Sciatic nerve (tissue), 2 donors: Measurements from ENCODE around the gene FHL1. TPM values are rescaled to one million over a fixed set of nuclear protein-coding genes. Genes with fewer than 3 reads are reported as not detected.
"Not testable (repeated sequence)": the region's sequence is repeated elsewhere in the genome, so short reads cannot be mapped to it uniquely, and the experiment has no call there.

Experiments
- ATAC-seq: fragments of 200-7000 bp; cut with Tn5 transposase; one replicate; pipeline ENCODE4 v1.9.1; 2020; ENCODE audit warnings: mild to moderate bottlenecking, moderate library complexity
- DNase-seq: peaks from one replicate; pipeline ENCODE4 v3.0.0-alpha.2; 2020; ENCODE audit warnings: low spot score
- intact Hi-C: fragments of 100-400 bp; cut with DNase I; formaldehyde crosslinking; loops from one replicate; pipeline ENCODE4 v1.14.2; 2022
- total RNA-seq: library from RNA; stranded (reverse); fragmentation: NEBNext Ultra II Directional; extraction: Animal tissue kit (Norgen Biotek cat#: 25700); gene quantifications from one replicate; pipeline ENCODE4 v1.2.1, GENCODE V29; 2021
- donor health status: DM: no; HTN: no; CAD: no.
- donor health status: DM: no; HTN: no; CAD: no.

Gene FHL1
- total RNA-seq, 1 donor from 2014 or later: 174 TPM

- intact Hi-C loops: no loop called here
- DNase-seq: no peak
- no peak for ATAC-seq
Observed at GRCh38 chrX:136142592-136142991, 4.7 kb upstream of the FHL1 start.

GRCh38 chrX:136143711-136144110 is 3.6 kb upstream of the FHL1 start:
- intact Hi-C loops: no loop called here
- ATAC-seq (no peak), DNase-seq (no peak)

- DNase-seq (no peak), ATAC-seq (peak; percentile 45)
- intact Hi-C loops: no loop called here
Observed at GRCh38 chrX:136146614-136147314, 569 bp upstream of the FHL1 start.

GRCh38 chrX:136147976-136148375 is 643 bp downstream of the FHL1 start:
- ATAC-seq: peak; percentile 46
- DNase-seq: no peak
- intact Hi-C loops: no loop called here

- DNase-seq (no peak), ATAC-seq (peak; percentile 39)
- intact Hi-C loops: no loop called here
Observed at GRCh38 chrX:136148391-136148790, 1.1 kb downstream of the FHL1 start.

- no peak for ATAC-seq
- intact Hi-C loops: loop anchor here (10.0 kb wide), 1 partner anchor 110 kb away; no protein-coding TSS in a partner anchor
- no peak for DNase-seq
Observed at GRCh38 chrX:136154998-136155397, 7.7 kb downstream of the FHL1 start.

GRCh38 chrX:136156560-136157117 is 9.3 kb downstream of the FHL1 start:
- intact Hi-C loops: loop anchor here (10.0 kb wide), 1 partner anchor 112 kb away; no protein-coding TSS in a partner anchor
- no peak for ATAC-seq

GRCh38 chrX:136157187-136157586 is 9.9 kb downstream of the FHL1 start:
- DNase-seq (no peak), ATAC-seq (no peak)
- intact Hi-C loops: loop anchor here (10.0 kb wide), 1 partner anchor 112 kb away; no protein-coding TSS in a partner anchor

More at GRCh38 chrX:136156560-136157117, 9.3 kb downstream of the FHL1 start:
- no peak for DNase-seq

- ATAC-seq: no peak
- intact Hi-C loops: loop anchor here (10.0 kb wide), 1 partner anchor 114 kb away; no protein-coding TSS in a partner anchor
- DNase-seq: no peak
Observed at GRCh38 chrX:136158685-136159084, 11.4 kb downstream of the FHL1 start.

- intact Hi-C loops: loop anchor here (10.0 kb wide), 1 partner anchor 115 kb away; no protein-coding TSS in a partner anchor
- peak; percentile 72 for ATAC-seq
Observed at GRCh38 chrX:136159611-136160025, 12.3 kb downstream of the FHL1 start.

GRCh38 chrX:136162827-136163570 is 15.7 kb downstream of the FHL1 start:
- ATAC-seq: peak; percentile 58
- intact Hi-C loops: no loop called here
- peak; percentile 67 for DNase-seq

More at GRCh38 chrX:136159611-136160025, 12.3 kb downstream of the FHL1 start:
- no peak for DNase-seq

- ATAC-seq (no peak), DNase-seq (no peak)
- intact Hi-C loops: no loop called here
Observed at GRCh38 chrX:136163689-136164088, 16.4 kb downstream of the FHL1 start.

GRCh38 chrX:136165406-136165805 is 18.1 kb downstream of the FHL1 start:
- DNase-seq: no peak
- intact Hi-C loops: no loop called here
- no peak for ATAC-seq

GRCh38 chrX:136166221-136166855 is 19.0 kb downstream of the FHL1 start:
- peak; percentile 44 for ATAC-seq
- intact Hi-C loops: no loop called here
- DNase-seq: no peak

GRCh38 chrX:136167989-136168388 is 20.7 kb downstream of the FHL1 start:
- intact Hi-C loops, ATAC-seq, DNase-seq: not testable (repeated sequence)

- ATAC-seq (peak; percentile 76), DNase-seq (peak; percentile 60)
- intact Hi-C loops: no loop called here
Observed at GRCh38 chrX:136168929-136169735, 21.8 kb downstream of the FHL1 start.

- intact Hi-C loops: no loop called here
- ATAC-seq: peak; percentile 75
- no peak for DNase-seq
Observed at GRCh38 chrX:136170139-136170800, 22.9 kb downstream of the FHL1 start.

- ATAC-seq: no peak
- DNase-seq: no peak
- intact Hi-C loops: no loop called here
Observed at GRCh38 chrX:136171420-136171819, 24.1 kb downstream of the FHL1 start.
